GM21786 (cell line): ENCODE measurements around the gene GPR156.
"Not testable (repeated sequence)": the region's sequence is repeated elsewhere in the genome, so short reads cannot be mapped to it uniquely, and the experiment has no call there.

Source experiments
- ATAC-seq: cut with Tn5 transposase; IDR thresholded peaks from one replicate; pipeline ENCODE4 v1.9.1; 2021; ENCODE audit not compliant: unreplicated experiment

Gene GPR156

GRCh38 chr3:120275618-120276017 lies 9.4 kb downstream of the GPR156 start:
- no peak for ATAC-seq

- no peak for ATAC-seq
These were observed 10.3 kb downstream of the GPR156 start for GRCh38 chr3:120274739-120275167.

GRCh38 chr3:120272286-120272685 lies 12.7 kb downstream of the GPR156 start:
- ATAC-seq, result no peak

GRCh38 chr3:120265989-120266388 lies 19.0 kb downstream of the GPR156 start:
- no peak for ATAC-seq

- no peak for ATAC-seq
These were observed 20.1 kb downstream of the GPR156 start for GRCh38 chr3:120264963-120265362.

GRCh38 chr3:120263792-120264191 lies 21.2 kb downstream of the GPR156 start:
- no peak for ATAC-seq

- no peak for ATAC-seq
These were observed 27.0 kb downstream of the GPR156 start for GRCh38 chr3:120258009-120258408.

- no peak for ATAC-seq
These were observed 39.6 kb downstream of the GPR156 start for GRCh38 chr3:120245386-120245785.

GRCh38 chr3:120244834-120245225 lies 40.2 kb downstream of the GPR156 start:
- ATAC-seq, result no peak

- ATAC-seq, result no peak
These were observed 45.4 kb downstream of the GPR156 start for GRCh38 chr3:120239644-120240043.

GRCh38 chr3:120227710-120228347 lies 57.2 kb downstream of the GPR156 start:
- ATAC-seq, result no peak

GRCh38 chr3:120224237-120224636 lies 60.8 kb downstream of the GPR156 start:
- ATAC-seq, result no peak

GRCh38 chr3:120218981-120219380 lies 66.0 kb downstream of the GPR156 start:
- ATAC-seq, result no peak

- ATAC-seq, result not testable (repeated sequence)
These were observed 68.4 kb downstream of the GPR156 start for GRCh38 chr3:120216633-120217032.

- no peak for ATAC-seq
These were observed 70.8 kb downstream of the GPR156 start for GRCh38 chr3:120214176-120214575.

GRCh38 chr3:120212505-120212904 lies 72.5 kb downstream of the GPR156 start:
- ATAC-seq, result no peak

GRCh38 chr3:120209425-120209824 lies 75.6 kb downstream of the GPR156 start:
- ATAC-seq, result no peak

GRCh38 chr3:120204338-120204737 lies 80.7 kb downstream of the GPR156 start:
- ATAC-seq, result no peak

- no peak for ATAC-seq
These were observed 81.4 kb downstream of the GPR156 start for GRCh38 chr3:120203621-120204020.

GRCh38 chr3:120203016-120203415 lies 82.0 kb downstream of the GPR156 start:
- ATAC-seq, result no peak

- ATAC-seq, result no peak
These were observed 82.7 kb downstream of the GPR156 start for GRCh38 chr3:120202363-120202762.

GRCh38 chr3:120200493-120201235 lies 84.4 kb downstream of the GPR156 start:
- no peak for ATAC-seq
